AG08396 (cell line): ENCODE results near the gene DRAXIN.

Source experiments
- DNase-seq: peaks from one replicate; pipeline ENCODE4 v3.0.0; 2012; ENCODE audit warnings: low spot score, mixed read lengths

DRAXIN gene

GRCh38 chr1:11764115-11764514 is 72.6 kb downstream of the DRAXIN start:
- DNase-seq = no peak

DNA sequence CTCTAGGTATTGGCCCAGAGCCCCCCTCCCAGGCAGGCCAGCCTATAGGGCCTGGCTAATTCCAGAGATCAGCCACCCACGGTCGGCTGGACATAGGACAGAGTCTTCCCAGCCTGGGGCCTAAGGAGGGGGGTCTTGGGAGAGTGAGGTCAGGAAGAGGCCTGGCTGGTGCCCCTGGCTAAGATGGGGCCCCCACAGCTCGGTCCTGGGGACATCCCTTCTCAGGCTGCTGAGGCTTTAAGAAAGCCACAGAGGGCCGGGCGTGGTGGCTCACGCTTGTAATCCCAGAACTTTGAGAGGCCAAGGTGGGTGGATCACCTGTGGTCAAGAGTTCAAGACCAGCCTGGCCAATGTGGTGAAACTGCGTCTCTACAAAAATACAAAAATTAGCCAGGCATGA is 73.0 kb downstream of the DRAXIN start:
- no peak for DNase-seq

DNA sequence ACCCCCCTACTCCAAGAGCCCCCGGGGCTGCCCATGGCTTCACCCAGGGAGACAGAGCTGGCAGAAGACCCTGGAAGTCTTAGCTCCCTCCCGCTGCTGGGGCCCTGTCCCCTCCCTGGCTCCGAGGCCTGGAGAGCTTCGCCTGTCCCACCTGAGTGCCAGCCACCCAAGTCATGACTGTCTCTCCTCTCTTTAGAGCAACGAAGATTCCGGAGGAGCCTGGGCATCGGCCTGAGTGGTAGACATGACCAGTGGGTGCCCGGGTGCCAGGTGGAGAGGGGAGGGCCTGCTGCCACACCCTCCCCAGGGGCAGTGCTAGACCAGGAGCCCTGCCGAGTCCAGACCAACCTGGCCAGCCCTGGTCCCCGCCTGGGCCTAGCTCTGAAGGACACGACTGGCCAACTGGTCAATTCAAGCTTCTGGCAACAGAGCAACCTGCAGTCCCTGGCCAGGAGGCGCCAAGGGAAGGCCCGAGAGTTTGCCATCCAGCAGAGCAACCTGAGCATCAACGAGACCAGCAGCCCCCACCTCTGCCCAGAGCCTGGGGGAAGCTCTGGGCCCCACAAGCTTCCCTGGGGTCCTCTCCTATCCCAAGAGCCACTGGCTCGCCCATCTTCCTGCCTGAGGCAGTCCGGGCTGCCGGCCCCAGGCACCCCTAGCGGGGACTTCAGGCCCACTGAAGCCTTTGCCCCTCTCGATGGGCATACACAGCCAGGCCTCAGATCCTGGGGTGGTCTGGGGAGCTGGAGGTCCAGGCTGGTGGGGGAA is 74.3 kb downstream of the DRAXIN start:
- DNase-seq = no peak

DNA sequence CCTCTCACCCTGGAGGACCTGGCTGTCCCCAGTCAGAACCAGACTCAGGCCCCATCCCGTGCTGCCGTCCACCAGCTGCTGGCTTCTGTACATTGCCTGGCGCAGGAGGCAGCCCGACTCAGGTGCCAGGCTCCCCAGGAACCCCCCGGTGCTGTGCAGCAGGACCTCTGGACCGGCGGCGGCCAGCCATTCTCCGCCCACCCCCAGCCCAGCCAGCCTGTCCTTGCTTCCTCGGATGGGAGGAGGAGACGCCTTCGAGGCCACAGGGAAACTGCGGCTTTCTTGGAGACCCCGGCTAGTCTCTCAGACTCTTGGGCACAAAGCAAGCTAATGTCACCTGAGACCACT is 74.9 kb downstream of the DRAXIN start:
- no peak for DNase-seq

DNA sequence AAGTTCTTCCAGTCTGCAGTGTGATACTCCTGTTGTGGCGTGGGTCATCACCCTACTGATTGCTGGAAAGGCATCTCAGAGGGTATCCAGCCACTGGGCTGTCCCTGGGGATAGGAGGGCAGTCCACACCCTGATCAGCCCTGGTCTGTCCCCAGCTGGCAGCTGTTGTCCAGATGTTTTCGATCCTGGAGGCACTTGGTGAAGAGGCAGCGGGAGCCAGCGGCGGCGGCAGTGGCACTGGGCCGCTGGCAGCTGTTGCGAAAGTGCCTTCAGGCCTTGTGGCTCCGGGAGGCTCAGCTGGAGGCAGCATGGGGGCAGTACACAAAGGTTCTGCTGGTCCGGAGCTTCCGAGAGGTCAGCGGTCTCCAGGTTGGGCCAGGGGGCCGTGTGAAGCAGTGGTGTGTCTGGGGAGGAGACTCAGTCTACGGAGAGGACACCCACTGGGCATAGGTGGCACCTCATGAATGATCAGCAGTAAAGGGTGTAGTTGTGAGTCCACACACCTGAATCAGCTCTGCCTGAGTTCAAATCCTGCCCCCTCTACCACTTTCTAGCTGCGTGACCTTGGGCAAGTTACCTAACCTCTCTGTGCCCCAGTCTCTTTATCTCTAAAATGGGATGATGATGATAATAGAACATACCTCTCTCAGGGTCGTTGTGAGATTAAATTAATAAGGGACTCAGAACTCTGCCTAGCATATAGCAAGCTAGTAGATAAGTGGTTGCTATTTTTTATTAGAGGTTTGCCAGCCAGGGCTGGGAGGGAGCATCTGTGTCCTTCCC is 76.6 kb downstream of the DRAXIN start:
- DNase-seq = no peak

GRCh38 chr1:11768821-11769220 is 77.3 kb downstream of the DRAXIN start:
- DNase-seq = no peak

- no peak for DNase-seq
Observed at GRCh38 chr1:11769274-11769673, 77.8 kb downstream of the DRAXIN start.

DNA sequence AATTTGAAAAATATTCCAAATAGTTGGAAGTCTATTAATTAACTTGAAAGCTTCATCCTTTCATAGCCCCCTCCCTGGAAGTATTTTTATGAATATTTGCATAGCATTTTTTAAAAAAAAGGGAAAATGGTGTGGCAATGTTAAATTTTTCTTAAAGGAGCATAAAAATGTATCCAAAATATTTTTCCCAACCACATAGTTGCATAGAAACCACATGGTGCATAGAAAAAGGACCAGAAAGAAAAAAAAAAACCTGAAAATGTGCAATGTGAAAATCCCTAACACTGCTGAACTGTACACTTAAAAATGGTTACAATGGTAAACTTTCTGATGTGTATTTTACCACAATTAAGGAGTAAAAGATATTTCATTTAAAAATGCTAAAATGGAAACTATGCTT is 78.5 kb downstream of the DRAXIN start:
- no peak for DNase-seq

- no peak for DNase-seq
Observed at GRCh38 chr1:11771481-11772043, 80.1 kb downstream of the DRAXIN start.

DNA sequence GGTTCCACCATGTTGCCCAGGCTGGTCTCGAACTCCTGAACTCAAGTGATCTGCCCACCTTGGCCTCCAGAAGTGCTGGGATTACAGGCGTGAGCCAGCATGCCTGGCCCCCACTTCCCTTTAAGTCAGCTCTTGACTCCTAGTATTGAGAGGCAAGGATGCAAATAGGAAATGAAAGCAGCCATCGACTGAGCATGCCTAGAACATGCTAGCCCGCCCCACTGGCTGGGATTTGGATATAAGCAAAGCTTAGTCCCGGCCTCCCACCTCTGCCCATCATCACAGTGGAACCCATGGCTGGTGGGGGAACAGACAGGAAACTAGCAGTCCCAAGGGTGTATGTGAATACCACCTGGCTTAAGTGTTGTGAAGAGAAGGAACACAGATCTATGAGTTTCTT is 80.9 kb downstream of the DRAXIN start:
- no peak for DNase-seq

GRCh38 chr1:11774753-11775152 is 83.2 kb downstream of the DRAXIN start:
- no peak for DNase-seq
